ENCODE results near the gene FRS2.

The FRS2 gene

GRCh38 chr12:69508091-69508490, 37.9 kb downstream of the FRS2 start:
- FAIRE-seq, result no peak

- no peak for FAIRE-seq
These were observed 38.4 kb downstream of the FRS2 start for GRCh38 chr12:69508621-69509020.

DNA sequence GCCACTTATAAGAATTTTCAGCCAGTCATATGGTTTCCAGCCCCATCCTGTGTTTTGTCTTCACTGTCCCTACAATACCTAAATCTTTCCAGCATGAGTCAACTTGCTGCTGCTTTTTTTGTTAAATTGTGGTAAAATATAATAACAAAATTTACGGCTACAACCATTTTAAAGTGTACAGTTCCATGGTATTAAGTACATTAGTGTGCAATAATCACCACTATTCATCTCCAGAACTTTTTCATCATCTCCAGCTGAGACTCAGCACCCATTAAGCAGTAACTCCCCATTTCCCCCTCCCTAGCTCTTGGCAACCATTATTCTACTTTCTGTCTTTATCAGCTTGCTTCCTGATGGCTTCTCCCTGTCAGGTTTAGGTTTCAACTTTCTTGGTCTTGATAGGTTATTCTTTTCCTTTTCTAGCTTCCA, 39.1 kb downstream of the FRS2 start:
- FAIRE-seq, result no peak

DNA sequence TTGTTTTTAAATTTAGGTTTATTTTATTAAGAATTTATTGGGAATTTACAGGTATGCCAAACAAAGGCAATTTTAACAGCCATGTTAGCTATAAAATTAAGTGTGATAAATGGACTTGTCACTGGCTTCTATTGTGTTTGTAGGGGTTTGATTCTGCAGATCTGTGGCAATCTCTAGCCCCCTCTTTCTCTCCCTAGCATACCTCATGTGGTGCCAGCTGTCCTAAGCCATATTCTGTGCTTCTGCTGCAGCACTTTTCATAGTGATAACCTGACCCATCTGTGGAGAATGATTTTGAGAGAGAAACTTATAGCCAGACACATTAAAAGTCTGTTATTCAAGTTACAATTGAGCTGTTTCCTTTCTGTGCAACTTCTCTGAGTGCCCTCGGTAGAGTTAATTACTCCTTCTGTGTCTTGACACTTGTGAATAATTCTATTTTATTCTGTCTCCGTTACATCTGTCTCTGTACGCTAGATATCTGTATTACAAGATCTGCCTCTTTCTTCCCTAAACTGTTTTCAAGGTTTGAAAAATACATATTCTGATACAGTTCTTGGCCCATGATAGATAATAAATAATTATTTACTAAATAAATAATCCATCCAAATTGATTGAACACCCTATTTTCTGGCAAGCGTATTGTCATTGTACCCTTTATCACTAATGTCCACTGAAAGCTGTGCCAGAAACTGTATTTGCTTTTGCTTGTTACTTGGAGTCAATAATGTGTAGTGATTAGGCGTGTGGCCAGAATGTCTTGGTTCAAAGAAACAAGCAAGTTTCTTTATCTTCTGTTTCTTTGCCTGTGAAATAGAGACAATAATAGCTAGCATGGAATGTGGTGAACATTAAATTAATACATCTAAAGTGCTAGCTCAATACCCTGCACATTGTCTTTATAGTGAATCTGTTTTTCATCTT, 40.0 kb downstream of the FRS2 start:
- FAIRE-seq, result no peak

DNA sequence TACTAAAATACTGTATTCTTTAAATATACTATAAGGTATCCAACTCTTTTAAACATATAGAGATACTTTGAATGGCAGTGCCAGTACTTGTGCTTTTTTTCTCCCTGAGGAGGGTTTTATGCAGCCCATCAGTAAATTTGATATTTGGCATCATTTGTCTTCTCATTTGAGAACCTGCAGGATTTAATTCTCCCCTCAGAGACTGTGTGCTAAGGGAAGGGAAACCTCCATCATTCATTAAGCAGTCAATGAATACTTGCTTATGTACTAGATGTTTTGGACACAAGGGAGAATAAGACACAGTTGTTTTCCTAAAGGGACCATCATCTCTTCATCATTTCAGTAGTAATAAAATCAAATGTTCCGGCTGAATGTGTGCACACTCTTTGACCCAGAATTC, 40.8 kb downstream of the FRS2 start:
- no peak for FAIRE-seq

GRCh38 chr12:69511469-69512267, 41.5 kb downstream of the FRS2 start:
- FAIRE-seq, result no peak

DNA sequence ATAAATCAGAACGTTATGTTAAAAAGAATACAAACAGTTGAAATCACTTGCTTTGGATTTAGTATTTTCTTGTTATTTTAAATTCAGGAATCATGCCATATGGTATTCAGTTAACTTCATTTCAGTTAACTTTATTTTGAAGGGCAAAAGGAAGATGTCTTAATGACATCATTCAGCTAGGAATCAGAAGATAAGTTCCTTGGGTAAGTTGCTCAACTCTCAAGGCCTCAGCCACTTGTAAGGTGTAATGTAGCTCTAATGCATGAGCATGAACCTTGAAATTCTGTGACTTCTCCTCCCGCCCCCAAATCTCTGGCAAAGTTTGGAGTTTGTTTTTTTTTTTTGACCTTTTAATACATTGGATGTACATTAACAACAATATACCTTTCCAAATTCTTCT, 42.6 kb downstream of the FRS2 start:
- no peak for FAIRE-seq

GRCh38 chr12:69513297-69513696, 43.1 kb downstream of the FRS2 start:
- FAIRE-seq, result no peak

- no peak for FAIRE-seq
These were observed 43.9 kb downstream of the FRS2 start for GRCh38 chr12:69514111-69514510.

GRCh38 chr12:69514845-69515244, 44.7 kb downstream of the FRS2 start:
- FAIRE-seq, result no peak

- no peak for FAIRE-seq
These were observed 45.3 kb downstream of the FRS2 start for GRCh38 chr12:69515394-69515930.

- FAIRE-seq, result no peak
These were observed 46.8 kb downstream of the FRS2 start for GRCh38 chr12:69516950-69517349.

- no peak for FAIRE-seq
These were observed 47.2 kb downstream of the FRS2 start for GRCh38 chr12:69517406-69517805.

DNA sequence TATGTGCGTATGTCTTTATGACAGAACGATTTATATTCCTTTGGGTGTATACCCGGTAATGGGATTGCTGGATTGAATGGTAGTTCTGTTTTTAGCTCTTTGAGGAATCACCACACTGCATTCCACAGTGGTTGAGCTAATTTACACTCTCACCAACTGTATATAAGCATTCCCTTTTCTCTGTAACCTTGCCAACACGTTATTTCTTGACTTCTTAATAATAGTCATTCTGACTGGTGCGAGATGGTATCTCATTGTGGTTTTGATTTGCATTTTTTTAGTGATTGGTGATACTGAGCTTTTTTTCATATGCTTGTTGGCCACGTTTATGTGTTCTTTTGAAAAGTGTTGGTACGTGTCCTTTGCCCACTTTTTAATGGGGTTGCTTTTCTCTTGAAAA, 49.7 kb downstream of the FRS2 start:
- FAIRE-seq, result no peak

DNA sequence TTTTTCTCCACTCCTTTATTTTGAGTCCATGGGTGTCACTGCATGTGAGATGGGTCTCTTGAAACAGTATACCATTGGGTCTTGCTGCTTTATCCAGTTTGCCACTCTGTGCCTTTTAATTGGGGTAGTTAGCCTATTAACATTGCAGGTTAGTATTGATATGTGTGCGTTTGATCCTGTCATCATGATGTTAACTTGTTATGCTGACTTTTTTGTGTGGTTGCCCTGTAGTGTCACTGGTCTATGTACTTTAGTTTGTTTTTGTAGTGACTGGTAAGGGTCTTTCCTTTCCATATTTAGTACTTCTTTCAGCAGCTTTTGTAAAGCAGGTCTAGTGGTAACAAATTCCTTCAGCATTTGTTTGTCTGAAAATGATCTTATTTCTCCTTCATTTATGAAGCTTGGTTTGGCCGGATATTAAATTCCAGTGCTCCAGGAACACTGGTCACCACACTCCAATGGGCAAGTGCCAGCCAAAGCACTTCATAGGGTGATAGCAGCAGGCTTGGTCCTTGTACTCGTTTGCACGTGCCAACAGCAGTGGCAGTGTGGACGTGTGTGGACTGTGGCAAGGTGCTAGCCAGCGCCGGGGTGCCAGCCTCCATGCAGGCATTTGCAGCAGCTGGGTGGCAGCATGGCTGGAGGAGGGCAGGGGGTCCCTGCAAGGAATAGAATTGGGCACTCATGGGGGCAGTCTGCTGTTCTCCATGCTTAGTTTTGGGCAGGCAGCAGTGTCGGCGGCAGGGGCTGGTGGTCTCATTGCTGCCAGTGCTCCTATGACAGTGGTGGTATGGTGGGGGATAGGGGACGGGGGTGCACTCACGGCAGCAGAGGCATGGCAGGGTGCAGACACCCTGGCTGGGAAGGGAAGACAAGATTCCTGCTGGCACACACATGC, 53.5 kb downstream of the FRS2 start:
- FAIRE-seq, result no peak

GRCh38 chr12:69524331-69524630, 54.1 kb downstream of the FRS2 start:
- no peak for FAIRE-seq

- FAIRE-seq, result no peak
These were observed 54.7 kb downstream of the FRS2 start for GRCh38 chr12:69524755-69525469.

GRCh38 chr12:69527506-69528272, 57.5 kb downstream of the FRS2 start:
- FAIRE-seq, result no peak

GRCh38 chr12:69529021-69529420, 58.8 kb downstream of the FRS2 start:
- no peak for FAIRE-seq

DNA sequence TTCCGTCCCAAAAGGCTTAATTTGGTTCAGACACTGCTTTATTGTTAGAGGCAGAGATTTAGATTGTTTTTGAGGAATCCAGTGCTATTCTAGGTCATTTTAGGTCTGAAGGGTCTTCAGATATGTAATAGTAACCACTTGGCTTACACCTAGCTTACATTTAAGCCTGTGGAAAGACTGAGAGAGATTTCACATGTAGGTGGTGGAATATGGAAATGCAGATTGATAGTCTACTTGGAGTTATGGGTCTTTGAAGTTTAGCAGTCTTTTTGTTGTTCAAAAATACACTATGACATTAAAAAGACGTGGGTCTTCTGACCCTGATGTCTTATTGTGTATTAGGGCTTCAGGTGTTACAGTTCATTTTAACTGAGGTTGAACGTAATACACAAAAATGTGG, 63.7 kb downstream of the FRS2 start:
- FAIRE-seq, result no peak

DNA sequence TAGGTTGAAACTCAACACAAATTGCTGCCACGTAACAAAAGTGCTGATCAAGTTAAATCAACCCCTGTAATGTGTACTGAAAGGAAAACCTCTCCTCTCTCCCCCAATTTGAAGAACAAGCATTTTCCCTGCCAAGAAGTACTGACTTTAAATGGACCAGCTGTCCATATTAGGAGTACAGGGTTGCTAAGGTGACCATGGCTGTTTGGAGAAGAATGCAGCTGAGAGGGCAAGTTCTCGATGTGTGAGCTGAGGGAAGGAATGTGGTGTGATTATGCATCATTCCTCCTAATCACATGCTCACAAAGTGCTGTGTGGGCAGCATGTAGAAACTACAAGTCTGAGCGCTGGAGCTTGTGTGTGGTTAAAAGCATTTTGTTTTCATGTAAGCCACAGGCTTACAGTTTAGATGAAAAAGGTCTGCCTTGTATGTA, 64.2 kb downstream of the FRS2 start:
- FAIRE-seq, result no peak
